Urinary bladder (tissue), 4 donors: ENCODE data around the gene PTPRN2. TPM values are rescaled to one million over a fixed set of nuclear protein-coding genes. Genes with fewer than 3 reads are reported as not detected.
A peak's percentile ranks its signal among the peaks of the same experiment; 100 is the strongest.
"Not testable (repeated sequence)": the region's sequence is repeated elsewhere in the genome, so short reads cannot be mapped to it uniquely, and the experiment has no call there.

Source experiments
- DNase-seq: peaks from one replicate; pipeline ENCODE4 v3.0.0-alpha.2; 2015; ENCODE audit errors: extremely low spot score
- H3K27ac ChIP-seq: one replicate; pipeline ENCODE4 v1.5.1; 2013; ENCODE audit warnings: low read depth, mild to moderate bottlenecking, moderate library complexity
- H3K36me3 ChIP-seq: one replicate; pipeline ENCODE4 v1.6.1; 2013; ENCODE audit warnings: mild to moderate bottlenecking, moderate library complexity; ENCODE audit not compliant: insufficient read depth
- H3K4me1 ChIP-seq: one replicate; pipeline ENCODE4 v1.6.1; 2013; ENCODE audit warnings: mild to moderate bottlenecking, moderate library complexity; ENCODE audit not compliant: insufficient read depth
- H3K4me3 ChIP-seq: one replicate; pipeline ENCODE4 v1.5.1; 2013; ENCODE audit warnings: low read depth, low read length
- WGBS: extraction: QIAGEN DNeasy Blood & Tissue Kit; methylation state at CpG from one replicate; pipeline ENCODE4 v1.1.7; 2013; 5-methylcytosine and 5-hydroxymethylcytosine counted together
- polyA plus RNA-seq: library from polyadenylated mRNA; stranded (reverse); fragments of 200-250 nt; gene quantifications from one replicate; pipeline ENCODE4 v1.2.3, GENCODE V29; 2013
- total RNA-seq: library from RNA; depleted of rRNA; stranded (reverse); fragments of >200 nt; gene quantifications from one replicate; pipeline ENCODE4 v1.2.3, GENCODE V29; 2014
- donor health status: healthy with polysubstance abuse.
- donor health status: healthy.

PTPRN2 gene
- total and polyA plus RNA-seq, 2 donors, result 2.8 to 4.4 TPM

DNA sequence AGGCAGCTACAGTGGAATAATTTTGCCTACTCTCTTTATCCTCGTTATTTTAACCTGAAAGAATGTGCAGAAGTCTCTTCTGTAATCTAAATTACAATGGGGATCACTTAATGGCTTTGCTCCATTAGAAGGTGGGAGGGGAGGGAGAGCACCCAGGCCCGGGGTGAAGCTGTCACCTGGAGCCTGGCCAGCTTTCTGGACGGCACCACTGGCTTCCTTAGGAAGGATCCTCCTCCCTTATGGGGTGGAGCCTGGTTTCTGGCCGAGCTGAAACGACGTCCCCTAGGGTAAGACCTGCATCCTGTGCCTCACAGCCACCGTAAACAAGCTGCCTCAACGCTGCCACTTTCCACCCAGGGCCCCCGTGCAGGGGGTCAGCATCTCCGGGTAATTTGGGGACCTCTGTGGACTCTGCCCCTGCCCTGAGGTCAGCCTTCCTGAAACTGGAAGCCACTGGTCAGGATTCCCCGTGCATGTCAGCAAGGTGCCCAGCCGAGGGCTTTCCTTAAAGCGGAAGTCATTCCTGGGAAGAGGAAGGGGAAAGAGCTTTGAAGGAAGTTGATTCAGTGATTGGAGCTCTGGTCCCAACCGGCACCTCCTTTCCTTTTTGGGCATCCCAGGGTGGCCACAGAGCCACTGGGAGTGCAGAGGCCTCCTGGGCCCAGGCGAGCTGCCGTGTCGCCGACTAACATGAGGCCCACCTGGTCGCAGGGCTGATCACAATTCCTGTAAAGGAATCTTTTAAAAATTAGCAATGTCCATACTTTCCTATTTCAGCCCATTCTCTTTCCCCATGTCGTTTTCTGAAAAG is 681.8 kb downstream of the PTPRN2 start:
- H3K36me3 ChIP-seq, result no peaks in the 10 kb centered on the region
- no peaks in the 10 kb centered on the region for H3K4me1 ChIP-seq
- H3K27ac ChIP-seq, result no peak overlapping the region
- DNase-seq, result no peak
- no peak overlapping the region for H3K4me3 ChIP-seq
- WGBS, result 37% methylated on average over 20 of the region's 20 CpGs

- H3K27ac ChIP-seq, result no peak overlapping the region
- no peak for DNase-seq
- H3K4me1 ChIP-seq, result no peaks in the 10 kb centered on the region
- WGBS, result 74% methylated on average over 17 of the region's 17 CpGs
- no peaks in the 10 kb centered on the region for H3K36me3 ChIP-seq
- no peak overlapping the region for H3K4me3 ChIP-seq
Measured at GRCh38 chr7:157904866-157905570, 682.6 kb downstream of the PTPRN2 start.

- DNase-seq, result no peak
- WGBS, result 82% methylated on average over 28 of the region's 28 CpGs
- no peaks in the 10 kb centered on the region for H3K36me3 ChIP-seq
Measured at GRCh38 chr7:157904211-157904865, 683.3 kb downstream of the PTPRN2 start.

DNA sequence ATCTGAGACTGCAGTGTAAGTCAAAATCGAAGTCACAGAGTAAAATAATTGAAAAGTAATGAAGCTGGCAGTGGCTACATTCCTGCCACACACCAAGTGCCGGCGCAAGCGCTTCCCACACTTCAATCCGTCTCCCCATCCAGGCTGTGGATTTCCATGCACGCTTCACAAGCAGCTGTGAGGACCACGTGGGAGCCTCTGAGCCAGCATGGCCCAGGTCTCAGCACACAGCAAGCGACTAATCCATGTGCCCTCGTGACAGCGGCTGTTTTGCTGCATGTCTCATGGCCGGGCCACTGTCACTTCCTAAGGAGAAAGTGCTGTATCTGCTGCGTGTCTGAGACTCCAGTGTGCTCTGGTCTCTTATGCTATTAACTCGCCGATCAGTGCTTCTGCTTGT is 683.9 kb downstream of the PTPRN2 start:
- H3K4me1 ChIP-seq, result no peaks in the 10 kb centered on the region
- H3K27ac ChIP-seq, result no peak overlapping the region
- WGBS, result 63% methylated on average over 14 of the region's 14 CpGs
- H3K4me3 ChIP-seq, result no peak overlapping the region
- no peak for DNase-seq
- no peaks in the 10 kb centered on the region for H3K36me3 ChIP-seq

More at GRCh38 chr7:157904211-157904865, 683.3 kb downstream of the PTPRN2 start:
- Histone ChIP-seq H3K4me1 (no peaks in the 10 kb centered on the region), H3K4me3 (no peak overlapping the region), H3K27ac (no peak overlapping the region)

GRCh38 chr7:157903296-157903695 is 684.3 kb downstream of the PTPRN2 start:
- 85% methylated on average over 9 of the region's 9 CpGs for WGBS
- Histone ChIP-seq H3K27ac (no peak overlapping the region), H3K36me3 (no peaks in the 10 kb centered on the region), H3K4me3 (no peak overlapping the region), H3K4me1 (no peaks in the 10 kb centered on the region)
- no peak for DNase-seq

- 91% methylated on average over 43 of the region's 45 CpGs for WGBS
- not testable (repeated sequence) for H3K4me1 ChIP-seq, H3K4me3 ChIP-seq, DNase-seq, H3K27ac ChIP-seq, H3K36me3 ChIP-seq
Measured at GRCh38 chr7:157901816-157902610, 685.6 kb downstream of the PTPRN2 start.

DNA sequence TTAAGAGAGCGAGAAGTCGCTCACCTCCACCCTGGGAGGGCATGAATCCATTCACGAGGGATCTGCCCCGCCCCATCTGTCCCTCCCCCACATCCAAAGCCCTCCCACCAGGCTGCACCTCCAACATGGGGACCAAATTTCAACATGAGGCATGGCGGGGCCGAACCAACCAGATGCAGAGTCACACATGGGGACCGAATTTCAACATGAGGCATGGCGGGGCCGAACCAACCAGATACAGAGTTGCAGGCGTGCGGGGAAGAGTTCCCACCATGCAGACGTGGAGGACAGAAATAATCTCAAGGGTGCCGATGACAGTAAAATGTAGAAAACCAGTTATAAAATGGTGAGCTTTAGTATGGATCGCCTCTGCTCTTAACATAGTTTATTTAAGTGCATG is 686.5 kb downstream of the PTPRN2 start:
- WGBS, result 86% methylated on average over 14 of the region's 14 CpGs
- H3K36me3 ChIP-seq, result no peaks in the 10 kb centered on the region
- no peak overlapping the region for H3K4me3 ChIP-seq
- H3K4me1 ChIP-seq, result no peaks in the 10 kb centered on the region
- DNase-seq, result no peak
- H3K27ac ChIP-seq, result no peak overlapping the region

- H3K4me3 ChIP-seq, result no peak overlapping the region
- no peak for DNase-seq
- H3K36me3 ChIP-seq, result no peaks in the 10 kb centered on the region
- WGBS, result 62% methylated on average over 4 of the region's 4 CpGs
- H3K4me1 ChIP-seq, result no peaks in the 10 kb centered on the region
- H3K27ac ChIP-seq, result no peak overlapping the region
Measured at GRCh38 chr7:157900556-157900955, 687.1 kb downstream of the PTPRN2 start.

DNA sequence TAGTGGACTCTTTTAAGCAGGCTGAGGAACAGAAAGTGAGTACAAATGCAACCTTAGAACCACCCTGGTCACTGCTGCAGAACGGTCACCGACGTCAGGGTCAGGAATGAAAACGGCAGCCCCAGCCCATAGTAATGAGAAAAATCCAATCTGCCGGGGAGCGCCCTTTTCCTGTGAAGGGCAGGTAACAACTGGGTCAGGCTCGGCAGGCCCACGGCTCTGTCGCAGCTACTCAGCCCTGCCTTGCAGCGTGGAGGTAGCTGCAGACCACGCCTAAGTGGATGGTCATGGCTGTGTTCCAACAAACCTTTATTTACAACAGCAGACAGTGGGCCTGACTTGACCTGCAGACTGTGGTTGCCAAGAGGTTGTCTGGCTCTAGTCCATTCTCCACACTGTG is 687.6 kb downstream of the PTPRN2 start:
- H3K27ac ChIP-seq, result no peak overlapping the region
- no peak overlapping the region for H3K4me3 ChIP-seq
- WGBS, result 52% methylated on average over 11 of the region's 11 CpGs
- H3K4me1 ChIP-seq, result no peaks in the 10 kb centered on the region
- no peaks in the 10 kb centered on the region for H3K36me3 ChIP-seq
- no peak for DNase-seq

DNA sequence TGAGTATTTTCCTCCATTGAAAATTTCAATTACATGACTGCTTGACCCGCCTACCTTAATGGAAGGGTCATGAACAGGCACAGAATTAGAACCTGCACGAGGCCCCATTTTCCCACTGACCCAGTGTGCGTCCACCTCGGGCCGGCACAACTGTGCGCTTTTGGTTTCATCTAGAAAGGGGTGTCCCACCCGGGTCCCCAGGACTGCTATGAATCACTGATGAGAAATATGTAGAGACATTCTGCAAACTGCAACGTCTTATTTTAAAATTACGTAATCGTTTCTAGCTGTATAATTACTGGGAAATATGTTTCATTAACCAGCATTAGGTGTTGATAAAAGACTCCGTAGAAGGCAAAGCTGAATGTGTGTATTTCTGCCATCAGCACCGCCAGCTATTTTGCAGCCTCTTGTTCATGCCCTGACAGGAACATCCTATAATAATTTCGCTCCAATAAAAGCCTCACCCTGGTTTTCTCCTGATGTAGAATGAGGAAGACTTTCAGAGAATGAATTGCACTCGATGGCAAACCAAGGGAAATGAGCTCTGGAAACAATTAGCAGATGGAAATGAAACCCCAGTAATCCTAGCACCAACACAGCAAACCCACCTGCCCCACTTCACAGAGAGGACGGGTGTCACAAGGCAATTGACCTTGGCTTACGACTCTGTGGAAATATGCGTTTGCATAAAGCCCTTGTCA is 688.7 kb downstream of the PTPRN2 start:
- peak; percentile 43 for DNase-seq
- 63% methylated on average over 17 of the region's 17 CpGs for WGBS
- H3K36me3 ChIP-seq, result no peaks in the 10 kb centered on the region
- no peaks in the 10 kb centered on the region for H3K4me1 ChIP-seq
- no peak overlapping the region for H3K4me3 ChIP-seq
- H3K27ac ChIP-seq, result no peak overlapping the region

DNA sequence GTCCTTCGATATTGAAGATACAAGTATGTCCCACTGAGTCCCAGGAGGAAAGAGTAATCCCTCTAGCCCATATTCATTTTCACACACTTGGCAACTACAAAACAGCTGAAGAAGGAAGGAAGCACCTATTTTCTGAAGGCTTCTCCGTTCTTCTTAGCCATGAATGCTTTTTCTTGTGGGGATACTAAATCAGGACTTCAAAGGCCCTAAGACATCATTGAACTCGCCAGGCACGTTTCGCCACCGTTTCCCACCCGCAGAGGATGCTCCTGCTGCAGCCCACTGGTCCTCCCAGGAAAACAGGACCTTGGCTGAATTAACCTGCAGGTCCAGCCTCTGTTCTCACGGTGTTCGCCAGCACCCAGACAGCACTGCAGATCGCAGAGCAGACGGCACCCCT is 689.4 kb downstream of the PTPRN2 start:
- H3K27ac ChIP-seq, result no peak overlapping the region
- no peak overlapping the region for H3K4me3 ChIP-seq
- no peaks in the 10 kb centered on the region for H3K36me3 ChIP-seq
- no peak for DNase-seq
- no peaks in the 10 kb centered on the region for H3K4me1 ChIP-seq
- 74% methylated on average over 11 of the region's 11 CpGs for WGBS

DNA sequence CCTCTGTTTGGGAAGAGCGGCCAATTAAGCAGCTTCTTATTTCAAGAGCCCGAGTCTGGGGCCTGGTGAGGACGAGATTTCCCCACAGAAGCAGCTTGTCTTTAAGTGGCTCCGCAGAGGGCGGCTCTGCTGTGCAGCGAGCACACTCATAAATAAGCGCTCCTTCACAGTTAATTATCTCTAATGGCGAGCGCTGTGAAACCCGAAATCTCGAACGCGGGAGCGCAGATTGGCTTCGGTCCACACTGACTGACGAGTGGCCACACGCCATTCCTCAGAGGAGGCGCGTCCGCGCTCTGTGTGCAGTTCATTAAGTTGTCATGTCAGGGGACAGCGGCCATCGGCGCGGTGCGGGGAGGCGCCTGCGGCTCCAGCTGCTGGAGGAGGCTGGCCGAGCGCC is 689.9 kb downstream of the PTPRN2 start:
- DNase-seq, result no peak
- H3K4me3 ChIP-seq, result no peak overlapping the region
- no peaks in the 10 kb centered on the region for H3K36me3 ChIP-seq
- H3K4me1 ChIP-seq, result no peaks in the 10 kb centered on the region
- WGBS, result 90% methylated on average over 30 of the region's 30 CpGs
- H3K27ac ChIP-seq, result no peak overlapping the region
